ENCODE measurements around the gene SUMO3. TPM values are rescaled to one million over a fixed set of nuclear protein-coding genes. Genes with fewer than 3 reads are reported as not detected.

Gene SUMO3
- total and polyA plus RNA-seq, 12 donors: 21.1 to 92.3 (median 72.1) TPM

- intact Hi-C loops (cut with DNase I): no loop called here
- H3K9me3 ChIP-seq (replicated peaks in 1 of 3): no peaks in the 10 kb centered on the region
- no peaks in the 10 kb centered on the region for H3K27me3 ChIP-seq
- no peaks in the 10 kb centered on the region for H3K36me3 ChIP-seq (replicated peaks in 1 of 2)
- peaks cover 0 to 7% of the 10 kb centered on the region in 2 donors for H3K4me1 ChIP-seq (replicated peaks in 1 of 2)
- WGBS, 4 donors: 84 to 99% (median 91%) methylated on average over 5 of the region's 5 CpGs
- no peak for TF ChIP-seq POLR2A (IDR thresholded peaks at IDR 0.05)
- no peak for TF ChIP-seq CTCF (IDR thresholded peaks at IDR 0.05)
- H3K27ac ChIP-seq: no peak overlapping the region
- no peak for DNase-seq
- H3K4me3 ChIP-seq: no peak overlapping the region
Measured at GRCh38 chr21:44783020-44783696, 34.7 kb downstream of the SUMO3 start.

- Histone ChIP-seq H3K27ac (no peak overlapping the region), H3K9me3 (replicated peaks in 1 of 3) (no peaks in the 10 kb centered on the region), H3K4me1 (replicated peaks in 1 of 2) (peaks cover 0 to 8% of the 10 kb centered on the region in 2 donors), H3K4me3 (no peak overlapping the region), H3K27me3 (no peaks in the 10 kb centered on the region), H3K36me3 (replicated peaks in 1 of 2) (peaks cover 0 to 12% of the 10 kb centered on the region in 2 donors)
- 92 to 95% (median 93%) methylated on average over 16 of the region's 16 CpGs for whole genome bisulfite sequencing, 4 donors
- no peak for DNase-seq
- no peak for TF ChIP-seq CTCF (IDR thresholded peaks at IDR 0.05)
- TF ChIP-seq POLR2A (IDR thresholded peaks at IDR 0.05): no peak
- intact Hi-C loops (cut with DNase I): no loop called here
Measured at GRCh38 chr21:44780767-44781459, 36.9 kb downstream of the SUMO3 start.

GRCh38 chr21:44780137-44780502, 37.7 kb downstream of the SUMO3 start:
- peaks cover 0 to 14% of the 10 kb centered on the region in 2 donors for H3K36me3 ChIP-seq (replicated peaks in 1 of 2)

More at GRCh38 chr21:44780137-44780502, 37.7 kb downstream of the SUMO3 start:
- WGBS, 4 donors: 85 to 90% (median 88%) methylated on average over 7 of the region's 7 CpGs
- no peak for DNase-seq
- TF ChIP-seq POLR2A (IDR thresholded peaks at IDR 0.05) (no peak), CTCF (IDR thresholded peaks at IDR 0.05) (no peak)
- intact Hi-C loops (cut with DNase I): no loop called here
- peaks cover 0 to 8% of the 10 kb centered on the region in 2 donors for H3K4me1 ChIP-seq (replicated peaks in 1 of 2)
- no peak overlapping the region for H3K4me3 ChIP-seq
- no peak overlapping the region for H3K27ac ChIP-seq
- H3K27me3 ChIP-seq: no peaks in the 10 kb centered on the region
- H3K9me3 ChIP-seq (replicated peaks in 1 of 3): no peaks in the 10 kb centered on the region
